HEK293T (cell line): ENCODE data around the gene CACNA1C.

Experiments used
- ARNT ChIP-seq: fragments of 450-650 bp; IDR thresholded peaks from 2 replicates; pipeline ENCODE4 v1.6.1; 2017; ENCODE audit warnings: mild to moderate bottlenecking
- BHLHE40 ChIP-seq: fragments of 450-650 bp; IDR thresholded peaks from 2 replicates; pipeline ENCODE4 v1.6.1; 2016; ENCODE audit warnings: mild to moderate bottlenecking, moderate library complexity, borderline replicate concordance
- ELF4 ChIP-seq: fragments of 450-650 bp; IDR thresholded peaks from 2 replicates; pipeline ENCODE4 v1.6.1; 2017; ENCODE audit warnings: antibody characterized with exemption
- SUZ12 ChIP-seq: fragments of 450-650 bp; IDR thresholded peaks from 2 replicates; pipeline ENCODE4 v1.6.1; 2016; ENCODE audit warnings: mild to moderate bottlenecking

DNA sequence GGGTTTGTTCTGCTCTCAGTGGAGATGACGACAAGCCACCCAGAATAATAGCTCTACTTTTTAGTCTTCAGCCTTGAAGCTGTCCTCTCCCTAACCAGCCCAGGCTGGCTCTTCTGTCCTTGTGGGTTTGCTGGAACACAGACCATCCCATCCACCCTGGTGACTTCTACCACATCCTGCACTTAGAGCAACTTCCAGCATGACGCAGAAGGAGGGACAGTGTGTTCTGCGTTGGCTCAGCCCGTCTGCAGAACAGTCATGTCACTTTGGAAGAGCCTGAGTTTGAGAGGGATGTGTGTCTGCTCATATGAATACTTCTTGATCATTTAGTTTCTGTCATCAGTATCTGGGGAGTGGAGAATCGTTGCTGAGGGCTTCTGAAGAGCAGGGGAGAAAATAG is 198.0 kb downstream of the CACNA1C start:
- TF ChIP-seq BHLHE40 = no peak
- TF ChIP-seq ARNT = no peak
- TF ChIP-seq ELF4 = no peak
- no peak for TF ChIP-seq SUZ12
